Adipose tissue (tissue), 3 donors: ENCODE data around the gene RAPGEF1. TPM values are rescaled to one million over a fixed set of nuclear protein-coding genes. Genes with fewer than 3 reads are reported as not detected.
"Not testable (repeated sequence)": the region's sequence is repeated elsewhere in the genome, so short reads cannot be mapped to it uniquely, and the experiment has no call there.

ENCODE experiments used
- H3K27ac ChIP-seq: one replicate; pipeline ENCODE4 v1.5.1; 2013; ENCODE audit warnings: low read depth, low read length
- WGBS, 3 donors: extraction: QIAGEN DNeasy Blood & Tissue Kit; methylation state at CpG; one replicate each; pipeline ENCODE4 v1.1.7; 2013; 5-methylcytosine and 5-hydroxymethylcytosine counted together
- polyA plus RNA-seq, 3 donors: library from polyadenylated mRNA; stranded (reverse); fragments of 200-250 nt; gene quantifications; one replicate each; pipeline ENCODE4 v1.2.3, GENCODE V29; 2013
- donor health status: healthy with polysubstance abuse.
- donor health status: Bipolar disorder and iron deficiency.
- donor health status: healthy.

RAPGEF1 gene
- polyA plus RNA-seq, 3 donors: 31.2 to 34.8 (median 32.8) TPM

- peak overlapping the region; percentile 21 for H3K27ac ChIP-seq
- WGBS, 3 donors: 66 to 80% (median 72%) methylated on average over 4 of the region's 4 CpGs
These were observed 41.3 kb downstream of the RAPGEF1 start for GRCh38 chr9:131698618-131698985.

GRCh38 chr9:131697908-131698617 is 41.8 kb downstream of the RAPGEF1 start:
- 43 to 55% (median 48%) methylated on average over 5 of the region's 5 CpGs for WGBS, 3 donors
- peak overlapping the region; percentile 21 for H3K27ac ChIP-seq

- 54 to 63% (median 55%) methylated on average over 6 of the region's 6 CpGs for WGBS, 3 donors
- H3K27ac ChIP-seq: no peak overlapping the region
These were observed 42.8 kb downstream of the RAPGEF1 start for GRCh38 chr9:131697097-131697496.

- H3K27ac ChIP-seq: no peak overlapping the region
- WGBS, 3 donors: 96% methylated on average over 6 of the region's 6 CpGs
These were observed 43.9 kb downstream of the RAPGEF1 start for GRCh38 chr9:131695836-131696460.

- H3K27ac ChIP-seq: no peak overlapping the region
- 92 to 97% (median 93%) methylated on average over 5 of the region's 5 CpGs for WGBS, 3 donors
These were observed 44.5 kb downstream of the RAPGEF1 start for GRCh38 chr9:131695366-131695765.

GRCh38 chr9:131693651-131694597 is 46.0 kb downstream of the RAPGEF1 start:
- 77 to 94% (median 86%) methylated on average over 4 of the region's 4 CpGs for WGBS, 3 donors
- H3K27ac ChIP-seq: no peak overlapping the region

- WGBS, 3 donors: 77 to 80% (median 79%) methylated on average over 7 of the region's 7 CpGs
- no peak overlapping the region for H3K27ac ChIP-seq
These were observed 47.0 kb downstream of the RAPGEF1 start for GRCh38 chr9:131692612-131693562.

- H3K27ac ChIP-seq: no peak overlapping the region
- 24 to 71% (median 67%) methylated on average over 7 of the region's 7 CpGs for WGBS, 3 donors
These were observed 47.8 kb downstream of the RAPGEF1 start for GRCh38 chr9:131691969-131692611.

- 78 to 80% (median 79%) methylated on average over 3 of the region's 3 CpGs for WGBS, 3 donors
- no peak overlapping the region for H3K27ac ChIP-seq
These were observed 48.8 kb downstream of the RAPGEF1 start for GRCh38 chr9:131690941-131691573.

GRCh38 chr9:131690462-131690861 is 49.4 kb downstream of the RAPGEF1 start:
- no peak overlapping the region for H3K27ac ChIP-seq
- WGBS, 3 donors: 70 to 84% (median 73%) methylated on average over 3 of the region's 3 CpGs

GRCh38 chr9:131688377-131688776 is 51.5 kb downstream of the RAPGEF1 start:
- H3K27ac ChIP-seq: no peak overlapping the region
- WGBS, 3 donors: 90 to 94% (median 92%) methylated on average over 3 of the region's 3 CpGs

GRCh38 chr9:131685753-131686706 is 53.8 kb downstream of the RAPGEF1 start:
- WGBS, 3 donors: 94 to 96% (median 94%) methylated on average over 15 of the region's 15 CpGs
- H3K27ac ChIP-seq: no peak overlapping the region

GRCh38 chr9:131683094-131683493 is 56.8 kb downstream of the RAPGEF1 start:
- not testable (repeated sequence) for H3K27ac ChIP-seq
- 51 to 85% (median 84%) methylated on average over 4 of the region's 4 CpGs for WGBS, 3 donors

GRCh38 chr9:131682261-131682660 is 57.6 kb downstream of the RAPGEF1 start:
- H3K27ac ChIP-seq: no peak overlapping the region
- 36 to 71% (median 39%) methylated on average over 11 of the region's 11 CpGs for WGBS, 3 donors

GRCh38 chr9:131681826-131682225 is 58.0 kb downstream of the RAPGEF1 start:
- H3K27ac ChIP-seq: not testable (repeated sequence)
- WGBS, 3 donors: 51 to 80% (median 54%) methylated on average over 10 of the region's 10 CpGs

- 89 to 92% (median 90%) methylated on average over 5 of the region's 5 CpGs for WGBS, 3 donors
- not testable (repeated sequence) for H3K27ac ChIP-seq
These were observed 58.8 kb downstream of the RAPGEF1 start for GRCh38 chr9:131681108-131681507.
